GM18868 (cell line): ENCODE data around the gene STXBP6.
"Not testable (repeated sequence)": the region's sequence is repeated elsewhere in the genome, so short reads cannot be mapped to it uniquely, and the experiment has no call there.

Experiments
- ATAC-seq: cut with Tn5 transposase; IDR thresholded peaks from one replicate; pipeline ENCODE4 v1.9.1; 2021; ENCODE audit warnings: mild to moderate bottlenecking, moderate library complexity; ENCODE audit not compliant: unreplicated experiment

Gene STXBP6

DNA sequence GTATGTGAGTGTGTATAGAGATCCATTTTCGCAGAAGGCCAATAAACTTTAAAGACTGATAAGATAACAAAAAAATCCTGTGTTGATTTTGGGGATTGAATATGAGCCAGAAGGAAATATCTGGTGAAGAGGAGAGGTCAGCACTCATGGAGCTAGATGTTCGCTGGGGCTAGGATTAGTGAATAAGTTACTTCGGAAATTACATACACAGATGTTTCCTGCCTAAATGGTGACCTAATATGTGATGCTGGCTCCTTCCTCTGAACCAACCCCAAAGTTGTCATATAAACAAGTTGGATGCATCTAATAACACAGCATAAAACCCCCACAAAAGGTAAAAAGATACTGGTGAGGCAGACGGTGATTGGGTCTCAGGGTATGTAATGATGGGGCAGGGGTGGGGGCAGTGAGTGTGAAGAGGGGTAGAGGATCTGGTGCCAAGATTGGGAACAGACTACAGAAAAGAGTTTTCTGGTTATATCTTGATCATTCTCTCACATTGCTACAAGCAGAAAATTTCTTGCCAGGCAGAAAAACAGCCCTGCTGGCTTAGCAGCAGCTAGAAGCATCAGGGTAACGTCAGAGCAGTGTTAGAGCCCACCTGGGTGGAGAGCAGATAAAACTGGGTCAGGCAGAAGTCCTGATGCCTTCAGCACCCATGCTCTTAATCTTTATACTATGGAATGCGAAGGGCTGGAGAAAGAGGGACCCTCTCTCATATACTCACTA lies 275.6 kb downstream of the STXBP6 start:
- no peak for ATAC-seq

DNA sequence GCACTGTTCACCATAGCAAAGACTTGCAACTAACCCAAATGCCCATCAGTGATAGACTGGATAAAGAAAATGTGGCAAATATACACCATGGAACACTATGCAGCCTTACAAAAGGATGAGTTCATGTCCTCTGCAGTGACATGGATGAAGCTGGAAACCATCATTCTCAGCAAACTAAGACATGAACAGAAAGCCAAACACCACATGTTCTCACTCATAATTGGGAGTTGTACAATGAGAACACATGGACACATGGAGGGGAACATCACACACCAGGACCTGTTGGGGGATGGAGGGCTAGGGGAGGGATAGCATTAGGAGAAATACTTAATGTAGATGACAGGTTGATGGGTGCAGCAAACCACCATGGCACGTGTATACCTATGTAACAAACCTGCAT lies 276.4 kb downstream of the STXBP6 start:
- not testable (repeated sequence) for ATAC-seq

DNA sequence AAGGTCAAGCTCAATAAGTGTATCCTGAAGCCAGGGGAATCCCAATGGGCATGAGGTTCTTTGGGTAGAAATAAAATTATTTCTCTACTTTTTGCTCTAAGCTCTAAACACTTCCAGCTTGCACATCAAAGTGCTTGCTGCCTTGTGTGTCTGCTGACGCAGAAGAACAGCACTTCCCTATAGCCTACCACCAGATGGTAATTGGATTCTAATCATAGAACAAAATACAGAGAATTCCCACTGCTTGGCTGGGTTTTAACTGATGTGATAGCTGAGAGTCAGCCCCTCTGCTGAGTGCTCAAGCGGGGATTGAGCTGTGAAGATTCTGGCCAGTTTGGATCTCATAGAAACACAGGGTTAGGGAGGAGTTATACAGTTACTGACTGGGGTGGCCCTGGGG lies 283.5 kb downstream of the STXBP6 start:
- ATAC-seq, result no peak

DNA sequence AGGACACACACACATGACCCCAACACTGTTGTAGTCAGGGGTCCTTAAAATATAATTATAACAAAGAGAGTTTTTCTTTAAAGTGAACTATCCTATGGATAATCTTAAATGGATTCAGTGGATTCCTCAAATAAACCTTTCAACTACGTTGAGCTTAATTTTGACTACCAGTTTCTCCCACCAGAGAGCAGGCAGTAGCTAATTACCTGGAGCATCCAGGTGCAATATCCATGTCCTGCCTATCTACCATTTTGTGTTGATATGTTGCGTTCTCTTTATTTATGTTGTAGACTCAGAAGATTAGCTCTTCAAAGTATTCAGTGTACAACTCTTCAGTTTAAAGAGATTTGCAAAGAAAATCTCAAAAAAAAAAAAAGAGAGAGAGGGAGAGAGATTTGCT lies 288.8 kb downstream of the STXBP6 start:
- no peak for ATAC-seq
